OCI-LY7 (cell line): Measurements from ENCODE around the gene STPG4.

ENCODE experiments used
- EZH2phosphoT487 ChIP-seq: fragments of 200-600 bp; sonication (generic); IDR thresholded peaks from 2 replicates; pipeline ENCODE4 v1.6.1; 2018; ENCODE audit warnings: low read depth, borderline replicate concordance, mild to moderate bottlenecking, mixed run types, antibody characterized with exemption, low read length, moderate library complexity, mixed read lengths
- TF ChIP-seq, protein P1 (sequence below): fragments of 200-600 bp; sonication (generic); conservative IDR thresholded peaks from 2 replicates; pipeline ENCODE4 v1.5.1; 2014; ENCODE audit warnings: mild to moderate bottlenecking, antibody characterized with exemption, low read length, moderate library complexity, mixed read lengths

DNA sequence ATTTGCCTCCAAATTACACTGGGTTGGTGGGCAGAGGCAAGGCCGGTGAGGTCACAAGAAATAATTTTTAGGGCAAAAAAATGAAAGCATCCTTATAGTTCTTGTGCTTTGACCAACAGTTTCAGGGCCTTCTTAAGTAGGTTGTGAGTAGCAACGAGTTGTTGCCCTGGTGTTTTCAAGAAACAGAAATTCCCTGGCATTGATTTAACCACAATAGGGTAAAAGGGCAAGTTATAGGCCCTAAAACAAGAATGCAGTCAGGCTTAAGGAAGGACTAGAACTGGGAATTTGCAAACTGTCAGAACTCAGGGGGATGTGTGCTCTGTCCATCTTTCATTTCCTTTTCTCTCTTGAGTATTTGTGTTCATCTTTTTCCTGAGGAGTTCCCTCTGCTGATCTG lies 46.1 kb upstream of the STPG4 start:
- TF ChIP-seq, protein P1, sequence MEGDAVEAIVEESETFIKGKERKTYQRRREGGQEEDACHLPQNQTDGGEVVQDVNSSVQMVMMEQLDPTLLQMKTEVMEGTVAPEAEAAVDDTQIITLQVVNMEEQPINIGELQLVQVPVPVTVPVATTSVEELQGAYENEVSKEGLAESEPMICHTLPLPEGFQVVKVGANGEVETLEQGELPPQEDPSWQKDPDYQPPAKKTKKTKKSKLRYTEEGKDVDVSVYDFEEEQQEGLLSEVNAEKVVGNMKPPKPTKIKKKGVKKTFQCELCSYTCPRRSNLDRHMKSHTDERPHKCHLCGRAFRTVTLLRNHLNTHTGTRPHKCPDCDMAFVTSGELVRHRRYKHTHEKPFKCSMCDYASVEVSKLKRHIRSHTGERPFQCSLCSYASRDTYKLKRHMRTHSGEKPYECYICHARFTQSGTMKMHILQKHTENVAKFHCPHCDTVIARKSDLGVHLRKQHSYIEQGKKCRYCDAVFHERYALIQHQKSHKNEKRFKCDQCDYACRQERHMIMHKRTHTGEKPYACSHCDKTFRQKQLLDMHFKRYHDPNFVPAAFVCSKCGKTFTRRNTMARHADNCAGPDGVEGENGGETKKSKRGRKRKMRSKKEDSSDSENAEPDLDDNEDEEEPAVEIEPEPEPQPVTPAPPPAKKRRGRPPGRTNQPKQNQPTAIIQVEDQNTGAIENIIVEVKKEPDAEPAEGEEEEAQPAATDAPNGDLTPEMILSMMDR = no peak
- no peak for TF ChIP-seq EZH2phosphoT487
